ENCODE measurements around the gene PRSS36. TPM values are rescaled to one million over a fixed set of nuclear protein-coding genes. Genes with fewer than 3 reads are reported as not detected.

Gene PRSS36
- total and polyA plus RNA-seq, 9 of the 15 experiments (the other 6 are each of a cell fraction or from before 2014, with no cell fraction given): 0.09 to 1.2 (median 0.54) TPM; not detected in 2

DNA sequence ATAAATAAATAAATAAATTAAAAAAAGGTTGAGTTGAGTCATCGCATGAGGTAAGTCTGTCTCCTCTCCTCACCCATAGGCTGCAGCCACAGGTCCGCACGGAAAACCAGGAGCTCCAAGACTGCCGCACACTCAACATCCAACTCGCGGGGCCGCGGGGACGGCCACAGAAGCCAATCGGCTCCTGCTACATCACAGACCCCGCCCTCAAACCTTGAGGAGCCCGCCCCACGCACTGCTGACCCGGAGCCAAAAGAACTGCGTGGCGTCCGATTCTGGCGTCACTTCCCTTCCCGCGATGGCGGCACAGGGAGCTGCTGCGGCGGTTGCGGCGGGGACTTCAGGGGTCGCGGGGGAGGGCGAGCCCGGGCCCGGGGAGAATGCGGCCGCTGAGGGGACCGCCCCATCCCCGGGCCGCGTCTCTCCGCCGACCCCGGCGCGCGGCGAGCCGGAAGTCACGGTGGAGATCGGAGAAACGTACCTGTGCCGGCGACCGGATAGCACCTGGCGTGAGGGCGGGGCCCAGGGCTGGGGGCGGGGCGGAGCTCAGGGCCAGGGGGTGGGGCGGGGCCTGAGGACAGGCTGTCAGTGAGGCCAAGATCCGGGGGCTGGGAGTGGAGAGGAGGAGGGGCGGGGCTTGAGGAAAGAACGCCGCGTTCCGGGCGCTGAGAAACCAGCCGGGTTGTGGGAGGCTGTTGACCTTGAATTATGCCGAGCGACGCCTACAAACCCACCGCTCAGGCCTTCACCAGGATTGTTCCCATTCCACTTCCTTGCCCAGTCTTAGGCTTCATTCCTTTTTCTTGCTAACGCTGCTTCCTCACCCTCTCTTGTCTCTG, 32.3 kb downstream of the PRSS36 start, which contains the start of gene KAT8 (continued):
- TF ChIP-seq, protein P1, sequence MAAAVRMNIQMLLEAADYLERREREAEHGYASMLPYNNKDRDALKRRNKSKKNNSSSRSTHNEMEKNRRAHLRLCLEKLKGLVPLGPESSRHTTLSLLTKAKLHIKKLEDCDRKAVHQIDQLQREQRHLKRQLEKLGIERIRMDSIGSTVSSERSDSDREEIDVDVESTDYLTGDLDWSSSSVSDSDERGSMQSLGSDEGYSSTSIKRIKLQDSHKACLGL (CRISPR knock-in tag; IDR thresholded peaks at IDR 0.05; ENCODE audit: borderline replicate concordance, poor library complexity, severe bottlenecking): no peak
- TF ChIP-seq, protein P2, sequence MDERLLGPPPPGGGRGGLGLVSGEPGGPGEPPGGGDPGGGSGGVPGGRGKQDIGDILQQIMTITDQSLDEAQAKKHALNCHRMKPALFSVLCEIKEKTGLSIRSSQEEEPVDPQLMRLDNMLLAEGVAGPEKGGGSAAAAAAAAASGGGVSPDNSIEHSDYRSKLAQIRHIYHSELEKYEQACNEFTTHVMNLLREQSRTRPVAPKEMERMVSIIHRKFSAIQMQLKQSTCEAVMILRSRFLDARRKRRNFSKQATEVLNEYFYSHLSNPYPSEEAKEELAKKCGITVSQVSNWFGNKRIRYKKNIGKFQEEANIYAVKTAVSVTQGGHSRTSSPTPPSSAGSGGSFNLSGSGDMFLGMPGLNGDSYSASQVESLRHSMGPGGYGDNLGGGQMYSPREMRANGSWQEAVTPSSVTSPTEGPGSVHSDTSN (CRISPR knock-in tag; IDR thresholded peaks at IDR 0.05; ENCODE audit: low read depth): no peak
- TF ChIP-seq, protein P2 (tag; conservative IDR thresholded peaks at IDR 0.05; ENCODE audit: low read depth): no peak
- TF ChIP-seq ZNF347 (CRISPR knock-in tag; IDR thresholded peaks at IDR 0.05; ENCODE audit: low read depth): no peak
- TF ChIP-seq TCFL5 (CRISPR knock-in tag; conservative IDR thresholded peaks at IDR 0.05): no peak
- no peak for TF ChIP-seq SLC30A9 (CRISPR knock-in tag; IDR thresholded peaks at IDR 0.05)
- no peak for TF ChIP-seq CBFA2T3 (IDR thresholded peaks at IDR 0.05)
- TF ChIP-seq, protein P3, sequence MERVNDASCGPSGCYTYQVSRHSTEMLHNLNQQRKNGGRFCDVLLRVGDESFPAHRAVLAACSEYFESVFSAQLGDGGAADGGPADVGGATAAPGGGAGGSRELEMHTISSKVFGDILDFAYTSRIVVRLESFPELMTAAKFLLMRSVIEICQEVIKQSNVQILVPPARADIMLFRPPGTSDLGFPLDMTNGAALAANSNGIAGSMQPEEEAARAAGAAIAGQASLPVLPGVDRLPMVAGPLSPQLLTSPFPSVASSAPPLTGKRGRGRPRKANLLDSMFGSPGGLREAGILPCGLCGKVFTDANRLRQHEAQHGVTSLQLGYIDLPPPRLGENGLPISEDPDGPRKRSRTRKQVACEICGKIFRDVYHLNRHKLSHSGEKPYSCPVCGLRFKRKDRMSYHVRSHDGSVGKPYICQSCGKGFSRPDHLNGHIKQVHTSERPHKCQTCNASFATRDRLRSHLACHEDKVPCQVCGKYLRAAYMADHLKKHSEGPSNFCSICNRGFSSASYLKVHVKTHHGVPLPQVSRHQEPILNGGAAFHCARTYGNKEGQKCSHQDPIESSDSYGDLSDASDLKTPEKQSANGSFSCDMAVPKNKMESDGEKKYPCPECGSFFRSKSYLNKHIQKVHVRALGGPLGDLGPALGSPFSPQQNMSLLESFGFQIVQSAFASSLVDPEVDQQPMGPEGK (CRISPR knock-in tag; IDR thresholded peaks at IDR 0.05; ENCODE audit: borderline replicate concordance): no peak
- TF ChIP-seq DDX20 (tag; IDR thresholded peaks at IDR 0.05; ENCODE audit: low read depth): no peak
- TF ChIP-seq COPS2 (conservative IDR thresholded peaks at IDR 0.05): no peak
- TF ChIP-seq, protein P4, sequence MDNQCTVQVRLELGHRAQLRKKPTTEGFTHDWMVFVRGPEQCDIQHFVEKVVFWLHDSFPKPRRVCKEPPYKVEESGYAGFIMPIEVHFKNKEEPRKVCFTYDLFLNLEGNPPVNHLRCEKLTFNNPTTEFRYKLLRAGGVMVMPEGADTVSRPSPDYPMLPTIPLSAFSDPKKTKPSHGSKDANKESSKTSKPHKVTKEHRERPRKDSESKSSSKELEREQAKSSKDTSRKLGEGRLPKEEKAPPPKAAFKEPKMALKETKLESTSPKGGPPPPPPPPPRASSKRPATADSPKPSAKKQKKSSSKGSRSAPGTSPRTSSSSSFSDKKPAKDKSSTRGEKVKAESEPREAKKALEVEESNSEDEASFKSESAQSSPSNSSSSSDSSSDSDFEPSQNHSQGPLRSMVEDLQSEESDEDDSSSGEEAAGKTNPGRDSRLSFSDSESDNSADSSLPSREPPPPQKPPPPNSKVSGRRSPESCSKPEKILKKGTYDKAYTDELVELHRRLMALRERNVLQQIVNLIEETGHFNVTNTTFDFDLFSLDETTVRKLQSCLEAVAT (IDR thresholded peaks at IDR 0.05): no peak
- no peak for TF ChIP-seq GTF2A2 (tag; IDR thresholded peaks at IDR 0.05)
- no peak for TF ChIP-seq NEUROD1 (IDR thresholded peaks at IDR 0.05; ENCODE audit: borderline replicate concordance, low read depth, low read length, partially characterized antibody)
- TF ChIP-seq ZNF146 (CRISPR knock-in tag; IDR thresholded peaks at IDR 0.05; ENCODE audit: unreplicated experiment): no peak
- TF ChIP-seq, protein P5, sequence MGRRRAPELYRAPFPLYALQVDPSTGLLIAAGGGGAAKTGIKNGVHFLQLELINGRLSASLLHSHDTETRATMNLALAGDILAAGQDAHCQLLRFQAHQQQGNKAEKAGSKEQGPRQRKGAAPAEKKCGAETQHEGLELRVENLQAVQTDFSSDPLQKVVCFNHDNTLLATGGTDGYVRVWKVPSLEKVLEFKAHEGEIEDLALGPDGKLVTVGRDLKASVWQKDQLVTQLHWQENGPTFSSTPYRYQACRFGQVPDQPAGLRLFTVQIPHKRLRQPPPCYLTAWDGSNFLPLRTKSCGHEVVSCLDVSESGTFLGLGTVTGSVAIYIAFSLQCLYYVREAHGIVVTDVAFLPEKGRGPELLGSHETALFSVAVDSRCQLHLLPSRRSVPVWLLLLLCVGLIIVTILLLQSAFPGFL (CRISPR knock-in tag; IDR thresholded peaks at IDR 0.05): no peak
- TF ChIP-seq, protein P6, sequence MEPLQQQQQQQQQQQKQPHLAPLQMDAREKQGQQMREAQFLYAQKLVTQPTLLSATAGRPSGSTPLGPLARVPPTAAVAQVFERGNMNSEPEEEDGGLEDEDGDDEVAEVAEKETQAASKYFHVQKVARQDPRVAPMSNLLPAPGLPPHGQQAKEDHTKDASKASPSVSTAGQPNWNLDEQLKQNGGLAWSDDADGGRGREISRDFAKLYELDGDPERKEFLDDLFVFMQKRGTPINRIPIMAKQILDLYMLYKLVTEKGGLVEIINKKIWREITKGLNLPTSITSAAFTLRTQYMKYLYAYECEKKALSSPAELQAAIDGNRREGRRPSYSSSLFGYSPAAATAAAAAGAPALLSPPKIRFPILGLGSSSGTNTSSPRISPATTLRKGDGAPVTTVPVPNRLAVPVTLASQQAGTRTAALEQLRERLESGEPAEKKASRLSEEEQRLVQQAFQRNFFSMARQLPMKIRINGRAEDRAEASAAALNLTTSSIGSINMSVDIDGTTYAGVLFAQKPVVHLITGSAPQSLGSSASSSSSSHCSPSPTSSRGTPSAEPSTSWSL (CRISPR knock-in tag; IDR thresholded peaks at IDR 0.05; ENCODE audit: borderline replicate concordance): no peak

Measured in K562 (cell line).